Activated naive CD8-positive, alpha-beta T cell (primary cell): ENCODE measurements around the gene PCDHA6.
"Not testable (repeated sequence)": the region's sequence is repeated elsewhere in the genome, so short reads cannot be mapped to it uniquely, and the experiment has no call there.

Source experiments
- H3K27ac Mint-ChIP-seq: one replicate; pipeline ENCODE4 v1.8.0; 2021; ENCODE audit warnings: mixed read lengths
- H3K27me3 Mint-ChIP-seq: one replicate; pipeline ENCODE4 v1.8.0; 2021; ENCODE audit warnings: mixed read lengths
- H3K36me3 Mint-ChIP-seq: one replicate; pipeline ENCODE4 v1.8.0; 2021; ENCODE audit warnings: mixed read lengths
- H3K4me1 Mint-ChIP-seq: one replicate; pipeline ENCODE4 v1.8.0; 2021; ENCODE audit warnings: low read depth, mixed read lengths
- H3K4me3 Mint-ChIP-seq: one replicate; pipeline ENCODE4 v1.8.0; 2021; ENCODE audit warnings: mild to moderate bottlenecking, mixed read lengths
- H3K9me3 Mint-ChIP-seq: one replicate; pipeline ENCODE4 v1.8.0; 2021; ENCODE audit warnings: low read depth, mixed read lengths

Gene PCDHA6

DNA sequence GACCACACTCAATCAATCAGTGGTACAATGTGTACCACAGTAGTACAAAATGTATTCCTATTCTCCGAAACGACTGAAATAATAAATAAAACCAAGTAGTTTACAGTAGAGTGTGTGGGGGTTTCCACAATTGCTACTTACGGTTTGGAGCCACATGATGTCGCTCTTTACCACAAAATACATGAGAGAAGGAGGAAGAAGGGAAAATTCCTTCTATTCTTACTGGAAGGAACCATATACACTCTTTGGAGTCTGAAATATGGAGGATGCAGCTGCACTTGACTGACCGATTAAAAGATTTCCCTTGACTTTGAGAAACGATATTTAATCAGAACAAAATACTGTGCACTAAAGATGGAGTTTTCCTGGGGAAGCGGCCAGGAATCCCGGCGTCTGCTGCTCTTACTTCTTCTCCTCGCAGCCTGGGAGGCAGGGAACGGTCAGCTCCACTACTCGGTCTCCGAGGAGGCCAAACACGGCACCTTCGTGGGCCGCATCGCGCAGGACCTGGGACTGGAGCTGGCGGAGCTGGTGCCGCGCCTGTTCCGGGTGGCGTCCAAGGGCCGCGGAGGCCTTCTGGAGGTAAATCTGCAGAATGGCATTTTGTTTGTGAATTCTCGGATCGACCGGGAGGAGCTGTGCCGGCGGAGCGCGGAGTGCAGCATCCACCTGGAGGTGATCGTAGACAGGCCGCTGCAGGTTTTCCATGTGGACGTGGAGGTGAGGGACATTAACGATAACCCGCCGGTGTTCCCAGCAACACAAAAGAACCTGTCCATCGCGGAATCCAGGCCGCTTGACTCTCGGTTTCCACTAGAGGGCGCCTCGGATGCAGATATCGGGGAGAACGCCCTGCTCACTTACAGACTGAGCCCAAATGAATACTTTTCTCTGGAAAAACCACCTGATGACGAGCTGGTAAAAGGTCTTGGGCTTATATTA, 20.7 kb upstream of the PCDHA6 start, which contains the start of gene PCDHA4:
Gene PCDHA4 (plus strand): TSS at position 235 of the 942 bp plus-strand sequence.
- no peak within 1 kb of the TSS for H3K4me3 Mint-ChIP-seq
- H3K27ac Mint-ChIP-seq = no peak within 1 kb of the TSS
- H3K27me3 Mint-ChIP-seq = peaks cover 35% of the 10 kb centered on the region
- peaks cover 22% of the 10 kb centered on the region for H3K36me3 Mint-ChIP-seq
- H3K4me1 Mint-ChIP-seq = no peaks in the 10 kb centered on the region
- peaks cover 16% of the 10 kb centered on the region for H3K9me3 Mint-ChIP-seq

DNA sequence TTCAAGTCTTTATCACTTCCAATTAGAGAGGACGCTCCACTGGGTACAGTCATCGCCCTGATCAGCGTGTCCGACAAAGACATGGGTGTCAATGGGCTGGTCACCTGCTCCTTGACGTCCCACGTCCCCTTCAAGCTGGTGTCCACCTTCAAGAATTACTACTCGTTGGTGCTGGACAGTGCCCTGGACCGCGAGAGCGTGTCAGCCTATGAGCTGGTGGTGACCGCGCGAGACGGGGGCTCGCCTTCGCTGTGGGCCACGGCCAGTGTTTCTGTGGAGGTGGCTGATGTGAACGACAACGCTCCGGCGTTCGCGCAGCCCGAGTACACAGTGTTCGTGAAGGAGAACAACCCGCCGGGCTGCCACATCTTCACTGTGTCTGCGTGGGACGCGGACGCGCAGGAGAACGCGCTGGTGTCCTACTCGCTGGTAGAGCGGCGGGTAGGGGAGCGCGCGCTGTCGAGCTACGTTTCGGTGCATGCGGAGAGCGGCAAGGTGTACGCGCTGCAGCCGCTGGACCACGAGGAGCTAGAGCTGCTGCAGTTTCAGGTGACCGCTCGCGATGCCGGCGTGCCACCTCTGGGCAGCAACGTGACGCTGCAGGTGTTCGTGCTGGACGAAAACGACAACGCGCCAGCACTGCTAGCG, 19.4 kb upstream of the PCDHA6 start:
- H3K4me1 Mint-ChIP-seq, H3K27ac Mint-ChIP-seq, H3K4me3 Mint-ChIP-seq: not testable (repeated sequence)
- H3K9me3 Mint-ChIP-seq = peaks cover 26% of the 10 kb centered on the region
- peaks cover 38% of the 10 kb centered on the region for H3K27me3 Mint-ChIP-seq
- peaks cover 22% of the 10 kb centered on the region for H3K36me3 Mint-ChIP-seq

DNA sequence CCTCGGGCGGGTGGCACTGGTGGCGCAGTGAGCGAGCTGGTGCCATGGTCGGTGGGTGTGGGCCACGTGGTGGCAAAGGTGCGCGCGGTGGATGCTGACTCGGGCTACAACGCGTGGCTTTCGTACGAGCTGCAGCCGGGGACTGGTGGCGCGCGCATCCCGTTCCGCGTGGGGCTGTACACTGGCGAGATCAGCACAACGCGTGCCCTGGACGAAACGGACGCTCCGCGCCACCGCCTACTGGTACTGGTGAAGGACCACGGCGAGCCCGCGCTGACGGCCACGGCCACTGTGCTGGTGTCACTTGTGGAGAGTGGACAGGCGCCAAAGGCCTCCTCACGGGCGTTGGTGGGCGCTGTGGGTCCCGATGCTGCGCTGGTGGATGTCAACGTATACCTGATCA, 18.9 kb upstream of the PCDHA6 start:
- Mint-ChIP-seq H3K4me1 (no peaks in the 10 kb centered on the region), H3K27me3 (peaks cover 35% of the 10 kb centered on the region), H3K36me3 (peaks cover 21% of the 10 kb centered on the region), H3K27ac (no peak overlapping the region), H3K4me3 (no peak overlapping the region), H3K9me3 (peaks cover 21% of the 10 kb centered on the region)

DNA sequence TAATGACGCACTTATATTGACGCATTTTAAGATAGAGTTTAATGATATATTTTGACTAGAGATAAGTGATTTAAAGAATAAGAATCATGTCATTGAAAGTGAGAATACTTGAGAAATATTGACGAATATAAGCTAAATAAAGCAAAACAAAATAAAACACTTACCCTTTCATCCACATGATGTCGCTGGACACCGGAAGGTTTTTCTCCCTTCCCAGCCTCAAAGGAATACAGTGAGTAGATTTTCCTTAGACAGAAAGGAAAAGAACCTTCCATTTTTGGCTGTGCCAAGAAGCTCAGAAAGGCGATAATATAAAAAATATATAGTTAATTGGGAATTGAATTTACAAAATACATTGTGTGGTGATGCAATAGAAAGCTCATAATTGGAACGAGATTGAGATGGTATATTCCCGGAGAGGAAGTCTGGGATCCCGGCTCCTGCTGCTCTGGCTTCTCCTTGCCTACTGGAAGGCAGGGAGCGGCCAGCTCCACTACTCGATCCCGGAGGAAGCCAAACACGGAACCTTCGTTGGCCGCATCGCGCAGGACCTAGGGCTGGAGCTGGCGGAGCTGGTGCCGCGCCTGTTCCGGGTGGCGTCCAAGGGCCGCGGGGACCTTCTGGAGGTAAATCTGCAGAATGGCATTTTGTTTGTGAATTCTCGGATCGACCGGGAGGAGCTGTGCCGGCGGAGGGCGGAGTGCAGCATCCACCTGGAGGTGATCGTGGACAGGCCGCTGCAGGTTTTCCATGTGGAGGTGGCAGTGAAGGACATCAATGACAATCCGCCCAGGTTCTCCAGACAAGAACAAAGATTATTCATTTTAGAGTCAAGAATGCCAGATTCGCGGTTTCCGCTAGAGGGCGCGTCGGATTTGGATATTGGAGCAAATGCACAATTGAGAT, 6.1 kb upstream of the PCDHA6 start, which contains the start of gene PCDHA5:
Gene PCDHA5 (plus strand): TSS at position 239 of the 906 bp plus-strand sequence.
- Mint-ChIP-seq H3K4me1 (no peaks in the 10 kb centered on the region), H3K27me3 (peaks cover 6% of the 10 kb centered on the region), H3K27ac (no peak within 1 kb of the TSS), H3K4me3 (no peak within 1 kb of the TSS), H3K36me3 (peaks cover 9% of the 10 kb centered on the region), H3K9me3 (peaks cover 7% of the 10 kb centered on the region)

DNA sequence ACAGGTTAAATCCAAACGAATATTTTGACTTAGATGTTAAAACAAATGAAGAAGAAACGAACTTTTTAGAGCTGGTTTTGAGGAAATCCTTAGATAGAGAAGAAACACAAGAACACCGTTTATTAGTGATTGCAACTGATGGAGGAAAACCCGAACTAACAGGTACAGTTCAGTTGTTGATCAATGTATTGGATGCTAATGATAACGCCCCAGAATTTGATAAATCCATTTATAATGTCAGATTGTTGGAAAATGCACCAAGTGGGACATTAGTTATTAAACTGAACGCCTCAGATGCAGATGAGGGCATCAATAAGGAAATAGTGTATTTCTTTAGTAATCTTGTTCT, 5.5 kb upstream of the PCDHA6 start:
- H3K9me3 Mint-ChIP-seq = peaks cover 11% of the 10 kb centered on the region
- no peak overlapping the region for H3K27ac Mint-ChIP-seq
- H3K27me3 Mint-ChIP-seq = peaks cover 10% of the 10 kb centered on the region
- no peaks in the 10 kb centered on the region for H3K4me1 Mint-ChIP-seq
- no peak overlapping the region for H3K4me3 Mint-ChIP-seq
- peaks cover 12% of the 10 kb centered on the region for H3K36me3 Mint-ChIP-seq

DNA sequence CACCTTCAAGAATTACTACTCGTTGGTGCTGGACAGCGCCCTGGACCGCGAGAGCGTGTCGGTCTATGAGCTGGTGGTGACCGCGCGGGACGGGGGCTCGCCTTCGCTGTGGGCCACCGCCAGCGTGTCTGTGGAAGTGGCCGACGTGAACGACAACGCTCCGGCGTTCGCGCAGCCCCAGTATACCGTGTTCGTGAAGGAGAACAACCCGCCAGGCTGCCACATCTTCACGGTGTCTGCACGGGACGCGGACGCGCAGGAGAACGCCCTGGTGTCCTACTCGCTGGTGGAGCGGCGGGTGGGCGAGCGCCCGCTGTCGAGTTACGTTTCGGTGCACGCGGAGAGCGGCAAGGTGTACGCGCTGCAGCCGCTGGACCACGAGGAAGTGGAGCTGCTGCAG, 4.8 kb upstream of the PCDHA6 start:
- not testable (repeated sequence) for H3K4me3 Mint-ChIP-seq, H3K36me3 Mint-ChIP-seq, H3K4me1 Mint-ChIP-seq, H3K27ac Mint-ChIP-seq
- Mint-ChIP-seq H3K27me3 (peaks cover 17% of the 10 kb centered on the region), H3K9me3 (peaks cover 11% of the 10 kb centered on the region)

DNA sequence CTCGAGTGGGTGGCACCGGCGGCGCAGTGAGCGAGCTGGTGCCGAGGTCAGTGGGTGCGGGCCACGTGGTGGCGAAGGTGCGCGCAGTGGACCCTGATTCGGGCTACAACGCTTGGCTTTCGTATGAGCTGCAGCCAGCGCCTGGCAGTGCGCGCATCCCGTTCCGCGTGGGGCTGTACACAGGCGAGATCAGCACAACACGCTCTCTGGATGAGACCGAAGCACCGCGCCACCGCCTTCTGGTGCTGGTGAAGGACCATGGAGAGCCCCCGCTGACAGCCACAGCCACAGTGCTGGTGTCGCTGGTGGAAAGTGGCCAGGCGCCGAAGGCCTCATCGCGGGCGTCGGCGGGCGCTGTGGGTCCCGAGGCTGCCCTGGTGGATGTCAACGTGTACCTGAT, 4.3 kb upstream of the PCDHA6 start:
- peaks cover 14% of the 10 kb centered on the region for H3K9me3 Mint-ChIP-seq
- H3K27me3 Mint-ChIP-seq = peaks cover 17% of the 10 kb centered on the region
- H3K4me3 Mint-ChIP-seq = no peak overlapping the region
- H3K36me3 Mint-ChIP-seq = peaks cover 10% of the 10 kb centered on the region
- no peak overlapping the region for H3K27ac Mint-ChIP-seq
- no peaks in the 10 kb centered on the region for H3K4me1 Mint-ChIP-seq

DNA sequence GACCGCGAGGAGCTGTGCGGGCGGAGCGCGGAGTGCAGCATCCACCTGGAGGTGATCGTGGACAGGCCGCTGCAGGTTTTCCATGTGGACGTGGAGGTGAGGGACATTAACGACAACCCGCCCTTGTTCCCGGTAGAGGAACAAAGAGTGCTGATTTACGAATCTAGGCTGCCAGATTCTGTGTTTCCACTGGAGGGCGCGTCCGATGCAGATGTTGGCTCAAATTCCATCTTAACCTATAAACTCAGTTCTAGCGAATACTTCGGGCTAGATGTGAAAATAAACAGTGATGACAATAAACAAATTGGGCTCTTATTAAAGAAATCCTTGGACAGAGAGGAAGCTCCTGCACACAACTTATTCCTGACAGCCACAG, 590 bp downstream of the PCDHA6 start:
- H3K27me3 Mint-ChIP-seq = peaks cover 37% of the 10 kb centered on the region
- no peaks in the 10 kb centered on the region for H3K4me1 Mint-ChIP-seq
- peak overlapping the region; percentile 2 for H3K4me3 Mint-ChIP-seq
- H3K9me3 Mint-ChIP-seq = peaks cover 20% of the 10 kb centered on the region
- H3K36me3 Mint-ChIP-seq = peaks cover 20% of the 10 kb centered on the region
- no peak overlapping the region for H3K27ac Mint-ChIP-seq

DNA sequence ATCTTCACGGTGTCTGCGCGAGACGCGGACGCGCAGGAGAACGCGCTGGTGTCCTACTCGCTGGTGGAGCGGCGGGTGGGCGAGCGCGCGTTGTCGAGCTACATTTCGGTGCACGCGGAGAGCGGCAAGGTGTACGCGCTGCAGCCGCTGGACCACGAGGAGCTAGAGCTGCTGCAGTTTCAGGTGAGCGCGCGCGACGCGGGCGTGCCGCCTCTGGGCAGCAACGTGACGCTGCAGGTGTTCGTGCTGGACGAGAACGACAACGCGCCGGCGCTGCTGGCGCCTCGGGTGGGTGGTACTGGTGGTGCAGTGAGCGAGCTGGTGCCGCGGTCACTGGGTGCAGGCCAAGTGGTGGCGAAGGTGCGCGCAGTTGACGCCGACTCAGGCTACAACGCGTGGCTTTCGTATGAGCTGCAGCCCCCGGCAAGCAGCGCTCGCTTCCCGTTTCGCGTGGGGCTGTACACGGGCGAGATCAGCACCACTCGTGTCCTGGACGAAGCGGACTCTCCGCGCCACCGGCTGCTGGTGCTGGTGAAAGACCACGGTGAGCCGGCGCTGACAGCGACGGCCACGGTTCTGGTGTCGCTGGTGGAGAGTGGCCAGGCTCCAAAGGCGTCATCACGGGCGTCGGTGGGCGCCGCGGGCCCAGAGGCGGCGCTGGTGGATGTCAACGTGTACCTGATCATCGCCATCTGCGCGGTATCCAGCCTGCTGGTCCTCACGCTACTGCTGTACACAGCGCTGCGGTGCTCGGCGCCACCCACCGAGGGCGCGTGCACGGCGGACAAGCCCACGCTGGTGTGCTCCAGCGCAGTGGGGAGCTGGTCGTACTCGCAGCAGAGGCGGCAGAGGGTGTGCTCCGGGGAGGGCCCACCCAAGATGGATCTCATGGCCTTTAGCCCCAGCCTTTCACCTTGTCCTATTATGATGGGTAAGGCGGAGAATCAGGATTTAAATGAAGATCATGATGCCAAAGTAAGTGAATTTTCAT, 2.0 kb downstream of the PCDHA6 start:
- not testable (repeated sequence) for H3K4me1 Mint-ChIP-seq, H3K27ac Mint-ChIP-seq, H3K4me3 Mint-ChIP-seq
- Mint-ChIP-seq H3K9me3 (peaks cover 25% of the 10 kb centered on the region), H3K27me3 (peaks cover 45% of the 10 kb centered on the region), H3K36me3 (peaks cover 26% of the 10 kb centered on the region)

DNA sequence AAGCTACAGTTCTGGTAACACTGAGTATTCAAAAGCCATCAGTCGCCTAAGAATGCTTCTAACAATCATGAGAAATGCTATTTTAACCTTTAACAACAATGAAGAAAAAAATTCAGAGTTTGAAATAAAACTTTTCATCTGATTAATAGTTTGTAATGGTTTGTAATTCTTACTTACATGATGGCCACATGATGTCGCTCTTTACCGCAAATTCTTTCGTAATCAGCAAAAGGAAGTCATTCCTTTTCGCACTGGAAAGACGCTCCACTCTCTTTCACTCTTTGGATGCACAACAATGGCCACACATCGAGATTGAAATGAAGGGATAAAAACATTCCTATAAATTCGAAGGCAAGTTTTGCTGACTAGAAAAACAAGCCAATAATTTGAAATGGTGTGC, 6.2 kb downstream of the PCDHA6 start, which contains the start of gene PCDHA7:
Gene PCDHA7 (plus strand): TSS at position 277 of the 400 bp plus-strand sequence. CDS start 115 bp downstream, at position 392.
- H3K36me3 Mint-ChIP-seq = peaks cover 16% of the 10 kb centered on the region
- H3K4me1 Mint-ChIP-seq = no peaks in the 10 kb centered on the region
- H3K4me3 Mint-ChIP-seq = no peak within 1 kb of the TSS
- peaks cover 15% of the 10 kb centered on the region for H3K9me3 Mint-ChIP-seq
- H3K27ac Mint-ChIP-seq = no peak within 1 kb of the TSS
- peaks cover 29% of the 10 kb centered on the region for H3K27me3 Mint-ChIP-seq

DNA sequence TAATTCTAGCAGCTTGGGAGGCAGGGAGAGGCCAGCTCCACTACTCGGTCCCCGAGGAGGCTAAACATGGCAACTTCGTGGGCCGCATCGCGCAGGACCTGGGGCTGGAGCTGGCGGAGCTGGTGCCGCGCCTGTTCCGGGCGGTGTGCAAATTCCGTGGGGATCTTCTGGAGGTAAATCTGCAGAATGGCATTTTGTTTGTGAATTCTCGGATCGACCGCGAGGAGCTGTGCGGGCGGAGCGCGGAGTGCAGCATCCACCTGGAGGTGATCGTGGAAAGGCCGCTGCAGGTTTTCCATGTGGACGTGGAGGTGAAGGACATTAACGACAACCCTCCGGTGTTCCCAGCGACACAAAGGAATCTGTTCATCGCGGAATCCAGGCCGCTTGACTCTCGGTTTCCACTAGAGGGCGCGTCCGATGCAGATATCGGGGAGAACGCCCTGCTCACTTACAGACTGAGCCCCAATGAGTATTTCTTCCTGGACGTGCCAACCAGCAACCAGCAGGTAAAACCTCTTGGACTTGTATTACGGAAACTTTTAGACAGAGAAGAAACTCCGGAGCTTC, 6.8 kb downstream of the PCDHA6 start:
- H3K9me3 Mint-ChIP-seq = peaks cover 15% of the 10 kb centered on the region
- H3K4me1 Mint-ChIP-seq, H3K27ac Mint-ChIP-seq, H3K4me3 Mint-ChIP-seq: not testable (repeated sequence)
- H3K27me3 Mint-ChIP-seq = peaks cover 29% of the 10 kb centered on the region
- peaks cover 16% of the 10 kb centered on the region for H3K36me3 Mint-ChIP-seq

DNA sequence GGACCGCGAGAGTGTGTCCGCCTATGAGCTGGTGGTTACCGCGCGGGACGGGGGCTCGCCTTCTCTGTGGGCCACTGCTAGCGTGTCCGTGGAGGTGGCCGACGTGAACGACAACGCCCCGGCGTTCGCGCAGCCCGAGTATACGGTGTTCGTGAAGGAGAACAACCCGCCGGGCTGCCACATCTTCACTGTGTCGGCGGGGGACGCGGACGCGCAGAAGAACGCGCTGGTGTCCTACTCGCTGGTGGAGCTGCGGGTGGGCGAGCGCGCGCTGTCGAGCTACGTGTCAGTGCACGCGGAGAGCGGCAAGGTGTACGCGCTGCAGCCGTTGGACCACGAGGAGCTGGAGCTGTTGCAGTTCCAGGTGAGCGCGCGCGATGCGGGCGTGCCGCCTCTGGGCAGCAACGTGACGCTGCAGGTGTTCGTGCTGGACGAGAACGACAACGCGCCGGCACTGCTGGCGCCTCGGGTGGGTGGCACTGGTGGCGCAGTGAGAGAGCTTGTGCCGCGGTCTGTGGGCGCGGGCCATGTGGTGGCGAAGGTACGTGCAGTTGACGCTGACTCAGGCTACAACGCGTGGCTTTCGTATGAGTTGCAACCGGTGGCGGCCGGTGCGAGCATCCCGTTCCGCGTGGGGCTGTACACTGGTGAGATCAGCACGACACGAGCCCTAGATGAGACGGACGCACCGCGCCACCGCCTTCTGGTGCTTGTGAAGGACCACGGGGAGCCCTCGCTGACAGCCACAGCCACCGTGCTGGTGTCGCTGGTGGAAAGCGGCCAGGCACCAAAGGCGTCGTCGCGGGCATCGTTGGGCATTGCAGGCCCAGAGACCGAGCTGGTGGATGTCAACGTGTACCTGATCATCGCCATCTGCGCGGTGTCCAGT, 8.1 kb downstream of the PCDHA6 start:
- H3K36me3 Mint-ChIP-seq = peaks cover 17% of the 10 kb centered on the region
- peaks cover 36% of the 10 kb centered on the region for H3K27me3 Mint-ChIP-seq
- no peak overlapping the region for H3K4me3 Mint-ChIP-seq
- peaks cover 11% of the 10 kb centered on the region for H3K9me3 Mint-ChIP-seq
- no peaks in the 10 kb centered on the region for H3K4me1 Mint-ChIP-seq
- H3K27ac Mint-ChIP-seq = no peak overlapping the region
